GM10248 (cell line): ENCODE results near the gene CD37.
"Not testable (repeated sequence)": the region's sequence is repeated elsewhere in the genome, so short reads cannot be mapped to it uniquely, and the experiment has no call there.

Experiments
- CTCF ChIA-PET: fragments of 300-600 bp; sonication (Branson Sonifier 250); formaldehyde crosslinking; extraction: SDS; loops from one replicate; lab custom pipeline; 2021; ENCODE audit warnings: antibody characterized with exemption; lab: Yijun Ruan, JAX
- POLR2A ChIA-PET: fragments of 350-650 bp; sonication (Branson Sonifier 250); formaldehyde crosslinking; extraction: SDS; loops from one replicate; lab custom pipeline; 2020; ENCODE audit warnings: antibody characterized with exemption; lab: Yijun Ruan, JAX
- DNase-seq: peaks from one replicate; pipeline ENCODE4 v3.0.0; 2012; ENCODE audit errors: extremely low spot score
- TF ChIP-seq, protein P1 (sequence below): IDR thresholded peaks from 2 replicates; pipeline ENCODE4 v1.5.1; 2012; ENCODE audit warnings: mild to moderate bottlenecking, low read depth; ENCODE audit errors: extremely low read depth, missing control alignments, control extremely low read depth

CD37 gene

DNA sequence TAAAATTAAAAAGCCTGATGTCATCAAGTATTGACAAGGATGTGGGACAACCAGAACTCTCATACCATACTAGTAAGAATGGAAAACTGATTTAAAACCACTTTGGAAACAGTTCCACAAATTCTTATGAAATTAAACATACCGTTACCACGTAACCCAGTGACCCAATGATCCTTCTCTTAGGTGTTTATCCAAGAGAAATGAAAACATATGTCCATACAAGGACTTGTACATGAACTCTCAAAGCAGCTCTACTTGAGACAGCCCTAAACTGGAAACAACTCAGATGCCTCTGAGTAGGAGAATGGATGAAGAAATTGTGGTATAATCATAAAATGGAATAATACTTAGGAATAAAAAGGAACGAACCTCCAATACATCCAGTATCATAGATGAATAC is 37.8 kb upstream of the CD37 start:
- TF ChIP-seq, protein P1, sequence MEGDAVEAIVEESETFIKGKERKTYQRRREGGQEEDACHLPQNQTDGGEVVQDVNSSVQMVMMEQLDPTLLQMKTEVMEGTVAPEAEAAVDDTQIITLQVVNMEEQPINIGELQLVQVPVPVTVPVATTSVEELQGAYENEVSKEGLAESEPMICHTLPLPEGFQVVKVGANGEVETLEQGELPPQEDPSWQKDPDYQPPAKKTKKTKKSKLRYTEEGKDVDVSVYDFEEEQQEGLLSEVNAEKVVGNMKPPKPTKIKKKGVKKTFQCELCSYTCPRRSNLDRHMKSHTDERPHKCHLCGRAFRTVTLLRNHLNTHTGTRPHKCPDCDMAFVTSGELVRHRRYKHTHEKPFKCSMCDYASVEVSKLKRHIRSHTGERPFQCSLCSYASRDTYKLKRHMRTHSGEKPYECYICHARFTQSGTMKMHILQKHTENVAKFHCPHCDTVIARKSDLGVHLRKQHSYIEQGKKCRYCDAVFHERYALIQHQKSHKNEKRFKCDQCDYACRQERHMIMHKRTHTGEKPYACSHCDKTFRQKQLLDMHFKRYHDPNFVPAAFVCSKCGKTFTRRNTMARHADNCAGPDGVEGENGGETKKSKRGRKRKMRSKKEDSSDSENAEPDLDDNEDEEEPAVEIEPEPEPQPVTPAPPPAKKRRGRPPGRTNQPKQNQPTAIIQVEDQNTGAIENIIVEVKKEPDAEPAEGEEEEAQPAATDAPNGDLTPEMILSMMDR = no peak
- POLR2A ChIA-PET = no interaction called here
- CTCF ChIA-PET = interaction anchor here (1.2 kb wide), 1 partner anchor 31 kb away, joined by 4 read pairs; no protein-coding TSS in a partner anchor
- no peak for DNase-seq

DNA sequence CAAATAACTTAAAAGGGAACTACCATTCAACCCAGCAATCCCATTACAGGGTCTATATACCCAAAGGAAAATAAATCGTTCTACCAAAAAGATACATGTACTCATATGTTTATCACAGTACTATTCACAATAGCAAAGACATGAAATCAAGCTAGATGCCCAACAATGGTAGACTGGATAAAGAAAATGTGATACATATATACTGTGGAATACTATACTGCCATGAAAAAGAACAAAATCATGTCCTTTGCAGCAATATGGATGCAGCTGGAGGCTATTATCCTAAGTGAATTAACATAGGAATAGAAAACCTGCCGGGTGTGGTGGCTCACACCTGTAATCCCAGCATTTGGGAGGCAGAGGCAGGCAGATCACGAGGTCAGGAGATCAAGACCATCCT is 36.6 kb upstream of the CD37 start:
- CTCF ChIA-PET = interaction anchor here (1.2 kb wide), 1 partner anchor 144 kb away, joined by 3 read pairs; no protein-coding TSS in a partner anchor
- DNase-seq, POLR2A ChIA-PET: not testable (repeated sequence)

DNA sequence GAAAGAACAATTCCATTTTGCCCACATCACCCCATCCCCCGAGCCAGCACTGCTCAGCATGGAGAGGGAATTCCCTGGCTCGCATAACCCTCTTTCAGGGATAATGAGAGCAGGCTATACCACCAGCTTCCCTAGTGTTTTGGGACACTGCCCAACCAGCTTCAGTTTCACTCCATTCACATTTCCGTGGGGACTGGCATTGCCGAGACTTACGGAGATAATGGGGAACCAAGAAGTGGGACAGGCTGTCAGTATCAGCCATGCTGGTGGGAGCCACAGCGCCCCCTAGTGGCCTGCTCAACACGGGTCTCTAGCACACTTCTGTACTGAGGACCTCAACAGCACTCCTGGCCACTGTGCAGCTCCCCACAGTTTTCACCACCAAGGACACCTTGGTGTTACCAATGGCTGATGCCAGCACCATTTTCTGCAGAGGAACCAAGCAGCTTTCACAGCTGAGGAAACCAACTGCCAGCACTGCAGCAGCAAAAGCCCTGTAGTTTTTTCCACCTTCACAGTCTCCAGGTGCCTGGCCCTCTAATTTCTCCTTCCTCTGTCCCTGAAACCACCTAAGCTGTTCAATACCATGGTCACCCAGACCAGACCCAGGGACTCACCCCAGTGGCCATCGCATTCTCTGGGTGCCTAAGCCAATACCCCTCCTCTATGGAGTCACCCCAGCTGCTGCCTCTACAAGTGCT is 33.9 kb upstream of the CD37 start:
- ChIA-PET POLR2A (no interaction called here), CTCF (interaction anchor here (0.6 to 4.3 kb wide), 51 partner anchors 9 to 282 kb away, joined by 3 to 42 read pairs (median 5); partner anchors contain the start of genes CD37, GFY and SLC6A16)
- peak; percentile 92 for DNase-seq

DNA sequence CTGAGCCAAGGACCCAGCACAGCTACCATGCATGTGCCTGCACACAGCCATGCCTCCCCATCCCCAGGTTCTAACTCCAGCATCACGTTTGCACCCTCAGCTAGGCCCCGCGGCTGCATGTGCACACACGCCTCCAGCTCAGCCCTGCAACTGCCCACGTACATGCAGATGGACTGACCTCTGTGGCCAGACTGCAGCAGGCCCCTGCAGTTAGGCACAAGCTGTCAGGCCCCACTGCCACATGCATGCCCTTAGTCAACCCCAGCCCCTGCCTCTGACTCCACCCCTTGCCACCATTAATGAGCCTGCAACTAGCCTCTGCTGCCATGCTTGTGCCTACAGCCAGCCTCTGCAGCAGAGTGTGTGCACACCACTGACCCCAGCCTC is 33.3 kb upstream of the CD37 start:
- TF ChIP-seq, protein P1 = no peak
- DNase-seq = no peak
- POLR2A ChIA-PET = no interaction called here
- CTCF ChIA-PET = interaction anchor here (0.8 to 4.3 kb wide), 41 partner anchors 9 to 282 kb away, joined by 3 to 42 read pairs (median 7); partner anchors contain the start of genes CD37 and SLC6A16

More for the DNA sequence above, 33.9 kb upstream of the CD37 start:
- TF ChIP-seq, protein P1 = peak; percentile 80

DNA sequence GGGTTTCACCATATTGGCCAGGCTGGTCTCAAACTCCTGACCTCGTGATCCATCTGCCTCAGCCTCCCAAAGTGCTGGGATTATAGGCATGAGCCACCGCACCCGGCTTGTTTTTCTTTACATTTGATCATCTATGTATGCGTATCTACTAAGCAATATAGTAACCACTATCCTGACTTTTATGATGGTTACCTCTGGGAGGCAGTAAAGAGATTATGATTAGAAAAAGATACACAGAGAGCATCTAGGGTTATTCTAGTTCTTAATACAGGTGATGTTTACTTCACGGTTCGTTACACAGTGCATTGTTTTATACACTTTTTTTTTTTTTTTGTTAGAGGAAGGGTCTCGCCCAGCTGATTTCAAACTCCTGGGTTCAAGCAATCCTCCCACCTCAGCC is 28.5 kb upstream of the CD37 start:
- POLR2A ChIA-PET, DNase-seq: not testable (repeated sequence)
- CTCF ChIA-PET = interaction anchor here (1.5 to 1.6 kb wide), 2 partner anchors 42 to 68 kb away, joined by 4 read pairs; no protein-coding TSS in a partner anchor
- TF ChIP-seq, protein P1 = peak; percentile 31

DNA sequence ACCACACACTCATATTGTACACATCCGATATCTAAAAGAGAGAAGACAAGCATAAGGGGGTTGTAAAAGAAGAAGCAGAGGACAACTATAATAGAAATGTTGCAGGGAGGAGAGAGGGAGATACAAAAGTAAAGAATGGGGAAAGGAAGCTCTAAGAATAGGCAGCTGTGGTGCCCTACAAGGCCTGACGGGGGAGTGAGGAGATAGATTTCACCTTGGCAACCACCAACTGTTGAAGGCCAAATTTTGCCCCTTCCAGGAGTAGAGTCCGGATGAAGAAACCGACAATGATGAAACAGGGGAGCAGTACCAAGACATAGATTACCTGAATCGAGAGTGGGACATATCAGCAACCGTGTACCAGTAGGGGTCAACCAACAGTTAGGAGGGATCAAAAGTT is 26.1 kb upstream of the CD37 start:
- no peak for DNase-seq
- TF ChIP-seq, protein P1 = no peak
- ChIA-PET POLR2A (no interaction called here), CTCF (interaction anchor here (0.7 to 1.7 kb wide), 3 partner anchors 14 to 165 kb away, joined by 3 to 4 read pairs (median 3); partner anchors contain the start of gene FLT3LG)

DNA sequence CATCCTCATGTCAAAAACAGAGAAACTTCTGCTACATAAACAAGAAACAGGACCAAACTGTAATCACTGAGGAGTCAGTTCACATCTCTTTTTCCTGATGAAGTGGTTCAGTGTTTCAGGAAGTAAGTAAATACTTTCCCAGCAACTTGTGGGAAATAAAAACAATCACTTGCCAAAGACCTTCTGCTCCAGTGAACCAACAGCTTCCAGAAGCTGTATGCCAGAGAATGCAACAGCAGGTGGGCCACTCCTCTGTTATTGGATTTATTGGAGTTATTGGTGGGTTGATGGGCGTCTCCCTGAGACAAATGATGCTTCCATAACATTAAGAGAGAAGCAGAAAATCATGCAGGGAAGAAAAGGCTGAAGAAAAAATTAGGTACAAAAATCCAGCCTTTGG is 20.1 kb upstream of the CD37 start:
- TF ChIP-seq, protein P1 = no peak
- ChIA-PET CTCF (interaction anchor here (5.5 kb wide), 1 partner anchor 13 kb away, joined by 42 read pairs; no protein-coding TSS in a partner anchor), POLR2A (no interaction called here)
- no peak for DNase-seq
